ENCODE results near the gene FTH1.

The FTH1 gene

GRCh38 chr11:61973476-61974162 lies 6.2 kb upstream of the FTH1 start:
- TF ChIP-seq CTCF (IDR thresholded peaks at IDR 0.05; ENCODE audit: control insufficient read depth, extremely low read depth, insufficient read depth), result no peak
- no peak overlapping the region for H3K4me3 ChIP-seq (ENCODE audit: low read depth, low read length)
- no peak for DNase-seq (ENCODE audit: low read depth)

- peak; percentile 54 for DNase-seq (ENCODE audit: low read depth)
- TF ChIP-seq CTCF (IDR thresholded peaks at IDR 0.05; ENCODE audit: control insufficient read depth, extremely low read depth, insufficient read depth), result no peak
- H3K4me3 ChIP-seq (ENCODE audit: low read depth, low read length), result no peak overlapping the region
Observed at GRCh38 chr11:61972672-61973475, 5.4 kb upstream of the FTH1 start.

- TF ChIP-seq CTCF (IDR thresholded peaks at IDR 0.05; ENCODE audit: control insufficient read depth, extremely low read depth, insufficient read depth), result no peak
- H3K4me3 ChIP-seq (ENCODE audit: low read depth, low read length), result no peak overlapping the region
- no peak for DNase-seq (ENCODE audit: low read depth)
Observed at GRCh38 chr11:61972112-61972671, 4.8 kb upstream of the FTH1 start.

GRCh38 chr11:61971248-61972111 lies 4.0 kb upstream of the FTH1 start:
- TF ChIP-seq CTCF (IDR thresholded peaks at IDR 0.05; ENCODE audit: control insufficient read depth, extremely low read depth, insufficient read depth), result no peak
- no peak overlapping the region for H3K4me3 ChIP-seq (ENCODE audit: low read depth, low read length)
- peak; percentile 81 for DNase-seq (ENCODE audit: low read depth)

- no peak overlapping the region for H3K4me3 ChIP-seq (ENCODE audit: low read depth, low read length)
- no peak for DNase-seq (ENCODE audit: low read depth)
- no peak for TF ChIP-seq CTCF (IDR thresholded peaks at IDR 0.05; ENCODE audit: control insufficient read depth, extremely low read depth, insufficient read depth)
Observed at GRCh38 chr11:61969838-61970662, 2.6 kb upstream of the FTH1 start.

GRCh38 chr11:61969391-61969758 lies 1.9 kb upstream of the FTH1 start:
- no peak for TF ChIP-seq CTCF (IDR thresholded peaks at IDR 0.05; ENCODE audit: control insufficient read depth, extremely low read depth, insufficient read depth)
- DNase-seq (ENCODE audit: low read depth), result no peak

More at GRCh38 chr11:61969391-61969758, 1.9 kb upstream of the FTH1 start:
- no peak overlapping the region for H3K4me3 ChIP-seq (ENCODE audit: low read depth, low read length)
